KMS-11 (cell line): ENCODE results near the gene PDZRN4.

ENCODE experiments used
- H2AFZ ChIP-seq: fragments of 200-600 bp; sonication (generic); 2 replicates; pipeline ENCODE4 v1.6.1; 2016; ENCODE audit warnings: antibody characterized with exemption, mixed run types, low read depth
- H3K27ac ChIP-seq: fragments of 200-600 bp; sonication (generic); 2 replicates; pipeline ENCODE4 v1.6.1; 2016; ENCODE audit warnings: mild to moderate bottlenecking, mixed run types
- H3K27me3 ChIP-seq: fragments of 200-600 bp; sonication (generic); 2 replicates; pipeline ENCODE4 v1.6.1; 2017; ENCODE audit warnings: mild to moderate bottlenecking, low read depth, mixed run types, moderate library complexity; ENCODE audit not compliant: insufficient read depth
- H3K36me3 ChIP-seq: fragments of 200-600 bp; sonication (generic); 2 replicates; pipeline ENCODE4 v1.6.1; 2017; ENCODE audit warnings: mild to moderate bottlenecking, mixed run types; ENCODE audit not compliant: insufficient read depth
- H3K4me1 ChIP-seq: fragments of 200-600 bp; sonication (generic); 2 replicates; pipeline ENCODE4 v1.6.1; 2016; ENCODE audit warnings: mild to moderate bottlenecking, low read depth, mixed run types; ENCODE audit not compliant: poor library complexity, severe bottlenecking
- H3K4me2 ChIP-seq: fragments of 200-600 bp; sonication (generic); 2 replicates; pipeline ENCODE4 v1.7.0; 2016; ENCODE audit warnings: mild to moderate bottlenecking, mixed run types
- H3K4me3 ChIP-seq: fragments of 200-600 bp; sonication (generic); IDR thresholded peaks from 2 replicates; pipeline ENCODE4 v1.6.1; 2017; ENCODE audit warnings: low read depth, low read length, mixed read lengths; ENCODE audit not compliant: insufficient read depth
- H3K79me2 ChIP-seq: fragments of 200-600 bp; sonication (generic); 2 replicates; pipeline ENCODE4 v1.6.1; 2016; ENCODE audit warnings: low read depth, mixed run types; ENCODE audit not compliant: insufficient read depth
- H3K9ac ChIP-seq: fragments of 200-600 bp; sonication (generic); 2 replicates; pipeline ENCODE4 v1.6.1; 2016; ENCODE audit warnings: mild to moderate bottlenecking, mixed run types
- H4K20me1 ChIP-seq: fragments of 200-600 bp; sonication (generic); 2 replicates; pipeline ENCODE4 v1.6.1; 2016; ENCODE audit warnings: mild to moderate bottlenecking, mixed run types; ENCODE audit not compliant: insufficient read depth
- CTCF ChIP-seq: fragments of 200-600 bp; sonication (generic); conservative IDR thresholded peaks from 2 replicates; pipeline ENCODE4 v1.6.1; 2017; ENCODE audit warnings: low read depth, mild to moderate bottlenecking, antibody characterized with exemption, low read length, moderate library complexity, mixed read lengths

The PDZRN4 gene

DNA sequence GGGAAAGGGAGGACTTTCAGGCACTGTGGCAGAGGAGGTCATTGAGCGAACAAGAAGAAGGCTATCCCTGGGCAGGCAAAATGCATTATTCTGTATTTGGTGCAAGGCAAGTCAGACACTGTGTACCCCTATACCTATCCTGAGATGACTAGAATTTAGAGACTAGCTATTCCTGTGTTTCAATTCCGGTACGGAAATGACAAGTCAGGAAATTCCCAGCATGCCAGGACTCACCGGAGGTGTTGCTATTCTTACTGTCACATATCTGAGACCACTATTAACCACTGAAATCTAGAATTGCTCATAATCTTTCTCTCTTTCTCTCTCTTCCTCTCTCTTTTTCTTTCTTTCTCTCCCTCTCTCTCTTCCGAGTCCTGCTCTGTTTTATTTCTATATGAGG lies 297.1 kb downstream of the PDZRN4 start:
- Histone ChIP-seq H3K27ac (no peak overlapping the region), H3K4me2 (no peak overlapping the region), H4K20me1 (no peaks in the 10 kb centered on the region), H3K9ac (no peak overlapping the region), H3K36me3 (no peaks in the 10 kb centered on the region), H3K79me2 (no peaks in the 10 kb centered on the region), H3K27me3 (no peaks in the 10 kb centered on the region), H2AFZ (no peak overlapping the region), H3K4me3 (no peak overlapping the region), H3K4me1 (no peaks in the 10 kb centered on the region)
- no peak for TF ChIP-seq CTCF

DNA sequence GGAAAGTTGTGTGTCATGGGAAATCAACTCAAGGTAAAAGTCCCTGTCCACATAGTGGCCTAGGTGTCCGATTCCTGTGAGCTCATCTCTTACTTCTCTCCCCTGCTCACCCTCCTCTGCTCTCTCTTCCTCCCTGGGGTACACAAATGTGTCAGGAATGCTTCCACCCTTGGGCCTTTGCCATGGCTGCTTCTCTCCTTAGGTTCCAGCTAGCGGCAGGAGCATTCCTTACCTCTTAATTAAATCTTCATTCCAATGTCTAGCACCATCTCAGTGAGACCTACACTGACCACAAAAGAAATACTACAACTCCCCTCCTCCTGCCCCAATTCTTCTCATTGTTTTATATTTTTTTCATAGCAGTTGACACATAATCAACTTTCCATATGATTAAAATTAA lies 298.6 kb downstream of the PDZRN4 start:
- Histone ChIP-seq H3K9ac (no peak overlapping the region), H3K36me3 (no peaks in the 10 kb centered on the region), H3K4me2 (no peak overlapping the region), H3K27ac (no peak overlapping the region), H3K4me3 (no peak overlapping the region), H3K79me2 (no peaks in the 10 kb centered on the region), H2AFZ (no peak overlapping the region), H3K4me1 (no peaks in the 10 kb centered on the region), H3K27me3 (no peaks in the 10 kb centered on the region), H4K20me1 (no peaks in the 10 kb centered on the region)
- TF ChIP-seq CTCF: no peak

- no peak overlapping the region for H2AFZ ChIP-seq
- H3K27me3 ChIP-seq: no peaks in the 10 kb centered on the region
- no peaks in the 10 kb centered on the region for H4K20me1 ChIP-seq
- H3K27ac ChIP-seq: no peak overlapping the region
- no peak for TF ChIP-seq CTCF
- no peak overlapping the region for H3K4me3 ChIP-seq
- no peaks in the 10 kb centered on the region for H3K4me1 ChIP-seq
- H3K79me2 ChIP-seq: no peaks in the 10 kb centered on the region
- no peaks in the 10 kb centered on the region for H3K36me3 ChIP-seq
- H3K4me2 ChIP-seq: no peak overlapping the region
- no peak overlapping the region for H3K9ac ChIP-seq
These were observed 307.9 kb downstream of the PDZRN4 start for GRCh38 chr12:41496009-41496408.

- H3K27me3 ChIP-seq: no peaks in the 10 kb centered on the region
- H3K9ac ChIP-seq: no peak overlapping the region
- H3K4me3 ChIP-seq: no peak overlapping the region
- H3K4me2 ChIP-seq: no peak overlapping the region
- no peaks in the 10 kb centered on the region for H3K36me3 ChIP-seq
- no peak for TF ChIP-seq CTCF
- no peaks in the 10 kb centered on the region for H3K79me2 ChIP-seq
- no peaks in the 10 kb centered on the region for H3K4me1 ChIP-seq
- H3K27ac ChIP-seq: no peak overlapping the region
- H4K20me1 ChIP-seq: no peaks in the 10 kb centered on the region
- no peak overlapping the region for H2AFZ ChIP-seq
These were observed 309.3 kb downstream of the PDZRN4 start for GRCh38 chr12:41497409-41497808.

- H3K79me2 ChIP-seq: no peaks in the 10 kb centered on the region
- TF ChIP-seq CTCF: no peak
- no peaks in the 10 kb centered on the region for H4K20me1 ChIP-seq
- no peaks in the 10 kb centered on the region for H3K36me3 ChIP-seq
- H3K4me2 ChIP-seq: no peak overlapping the region
- no peak overlapping the region for H3K9ac ChIP-seq
- H3K27me3 ChIP-seq: no peaks in the 10 kb centered on the region
- no peak overlapping the region for H2AFZ ChIP-seq
- no peak overlapping the region for H3K27ac ChIP-seq
- no peaks in the 10 kb centered on the region for H3K4me1 ChIP-seq
- no peak overlapping the region for H3K4me3 ChIP-seq
These were observed 316.9 kb downstream of the PDZRN4 start for GRCh38 chr12:41504976-41505375.
